ENCODE data around the gene RNF220.

DNA sequence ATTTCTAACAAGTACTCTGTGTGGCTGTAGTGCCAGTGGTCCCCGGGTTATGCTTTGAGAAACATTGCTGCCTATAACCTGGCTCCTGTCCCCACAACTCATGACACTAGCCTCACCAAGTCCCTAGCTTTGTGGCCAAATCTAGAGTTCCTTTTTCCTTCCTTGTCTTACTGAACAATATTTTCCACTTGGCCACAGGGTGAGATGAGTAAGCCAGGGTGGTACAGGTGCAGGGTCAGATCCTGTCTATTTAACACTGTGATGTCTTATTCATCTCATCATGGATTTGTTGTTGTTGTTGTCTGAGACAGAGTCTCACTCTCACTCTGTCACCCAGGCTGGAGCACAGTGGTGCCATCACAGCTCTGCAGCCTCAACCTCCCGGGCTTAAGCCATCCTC lies 288.1 kb downstream of the RNF220 start:
- TF ChIP-seq, protein P1, sequence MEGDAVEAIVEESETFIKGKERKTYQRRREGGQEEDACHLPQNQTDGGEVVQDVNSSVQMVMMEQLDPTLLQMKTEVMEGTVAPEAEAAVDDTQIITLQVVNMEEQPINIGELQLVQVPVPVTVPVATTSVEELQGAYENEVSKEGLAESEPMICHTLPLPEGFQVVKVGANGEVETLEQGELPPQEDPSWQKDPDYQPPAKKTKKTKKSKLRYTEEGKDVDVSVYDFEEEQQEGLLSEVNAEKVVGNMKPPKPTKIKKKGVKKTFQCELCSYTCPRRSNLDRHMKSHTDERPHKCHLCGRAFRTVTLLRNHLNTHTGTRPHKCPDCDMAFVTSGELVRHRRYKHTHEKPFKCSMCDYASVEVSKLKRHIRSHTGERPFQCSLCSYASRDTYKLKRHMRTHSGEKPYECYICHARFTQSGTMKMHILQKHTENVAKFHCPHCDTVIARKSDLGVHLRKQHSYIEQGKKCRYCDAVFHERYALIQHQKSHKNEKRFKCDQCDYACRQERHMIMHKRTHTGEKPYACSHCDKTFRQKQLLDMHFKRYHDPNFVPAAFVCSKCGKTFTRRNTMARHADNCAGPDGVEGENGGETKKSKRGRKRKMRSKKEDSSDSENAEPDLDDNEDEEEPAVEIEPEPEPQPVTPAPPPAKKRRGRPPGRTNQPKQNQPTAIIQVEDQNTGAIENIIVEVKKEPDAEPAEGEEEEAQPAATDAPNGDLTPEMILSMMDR (IDR thresholded peaks at IDR 0.05; ENCODE audit: extremely low read depth in 1 of 2, insufficient read depth in 1 of 2, low read depth in 1 of 2, low read length in 2 of 2) = no peak
- no peak for TF ChIP-seq EZH2 (IDR thresholded peaks at IDR 0.05; ENCODE audit: borderline replicate concordance, low read depth, low read length, severe bottlenecking)
- no peak for TF ChIP-seq POLR2A (IDR thresholded peaks at IDR 0.05; ENCODE audit: low read depth, low read length)
- no peak for TF ChIP-seq JUN (IDR thresholded peaks at IDR 0.05; ENCODE audit: borderline replicate concordance, insufficient read depth, insufficient read length, low read depth)
